Right lobe of liver (tissue), 6 donors: Measurements from ENCODE around the gene ITPK1. TPM values are rescaled to one million over a fixed set of nuclear protein-coding genes. Genes with fewer than 3 reads are reported as not detected.

Source experiments
- ATAC-seq, 4 donors: fragments of 200-7000 bp; cut with Tn5 transposase; one replicate each; pipeline ENCODE4 v1.9.1; 2020; ENCODE audit warnings: mild to moderate bottlenecking in 4 of 4, moderate library complexity in 4 of 4
- DNase-seq, 3 donors: peaks; one replicate each; pipeline ENCODE4 v3.0.0-alpha.2; 2020
- H3K27ac ChIP-seq, 3 donors: fragments of 200-600 bp; one replicate each; pipeline ENCODE4 v1.8.0; 2022
- H3K27me3 ChIP-seq, 2 donors: fragments of 200-600 bp; one replicate each; pipeline ENCODE4 v1.8.0; 2022
- H3K36me3 ChIP-seq, 4 donors: fragments of 200-600 bp; sonication (generic) in 1 of 4; one replicate each; pipeline versions ENCODE4 v1.5.1 to v1.8.0; 2017 to 2022; ENCODE audit warnings: control low read depth in 1 of 4
- H3K4me1 ChIP-seq, 4 donors: fragments of 200-600 bp; sonication (generic) in 1 of 4; one replicate each; pipeline versions ENCODE4 v1.5.1 to v1.8.0; 2017 to 2022; ENCODE audit warnings: control low read depth in 1 of 4
- H3K4me3 ChIP-seq, 3 donors: fragments of 200-600 bp; one replicate each; pipeline ENCODE4 v1.8.0; 2022
- H3K9me3 ChIP-seq, 4 donors: fragments of 200-600 bp; sonication (generic) in 1 of 4; one replicate each; pipeline versions ENCODE4 v1.5.1 to v1.8.0; 2017 to 2022; ENCODE audit warnings: control low read depth in 1 of 4
- POLR2A ChIP-seq: fragments of 450-650 bp; IDR thresholded peaks from one replicate; pipeline ENCODE4 v1.6.1; 2017; ENCODE audit warnings: antibody characterized with exemption, mild to moderate bottlenecking
- WGBS: methylation state at CpG from one replicate; pipeline ENCODE4 v1.1.6; 2018; ENCODE audit warnings: low coverage, low lambda C conversion rate; ENCODE audit not compliant: insufficient coverage; ENCODE audit errors: missing lambda C conversion rate; 5-methylcytosine and 5-hydroxymethylcytosine counted together
- intact Hi-C, 2 donors: fragments of 100-400 bp; cut with DNase I; formaldehyde crosslinking; loops; one replicate each; pipeline versions ENCODE4 v1.11.2 to v1.14.1; 2022
- total RNA-seq, 6 experiments: library from RNA; depleted of rRNA in 2 of 6; stranded (reverse); fragments of >200 nt in 2 of 6; fragmentation: NEBNext Ultra II Directional in 3 of 6; extraction: Animal tissue kit (Norgen Biotek cat#: 25700) in 3 of 6; gene quantifications; one replicate each; pipeline versions ENCODE4 v1.1.0 to v1.2.4, GENCODE V29; 2016 to 2023
- TF ChIP-seq, protein P1 (sequence below), 4 donors: fragments of 200-600 bp in 3 of 4; fragments of 450-650 bp in 1 of 4; IDR thresholded peaks; one replicate each; pipeline versions ENCODE4 v1.5.1 to v1.8.0; 2016 to 2022; ENCODE audit warnings: antibody characterized with exemption in 4 of 4, mild to moderate bottlenecking in 2 of 4
- donor health status: DM: no; HTN: yes; CAD: no.
- donor health status: DM: no; HTN: no; CAD: no.
- donor health status: DM: no; HTN: no; CAD: no.
- donor health status: DM: no; HTN: yes; CAD: no.
- donor health status: DM: no; HTN: yes; CAD: no.

ITPK1 gene
- total RNA-seq, 6 experiments from 2014 or later, result 28.4 to 61.0 (median 40.0) TPM

DNA sequence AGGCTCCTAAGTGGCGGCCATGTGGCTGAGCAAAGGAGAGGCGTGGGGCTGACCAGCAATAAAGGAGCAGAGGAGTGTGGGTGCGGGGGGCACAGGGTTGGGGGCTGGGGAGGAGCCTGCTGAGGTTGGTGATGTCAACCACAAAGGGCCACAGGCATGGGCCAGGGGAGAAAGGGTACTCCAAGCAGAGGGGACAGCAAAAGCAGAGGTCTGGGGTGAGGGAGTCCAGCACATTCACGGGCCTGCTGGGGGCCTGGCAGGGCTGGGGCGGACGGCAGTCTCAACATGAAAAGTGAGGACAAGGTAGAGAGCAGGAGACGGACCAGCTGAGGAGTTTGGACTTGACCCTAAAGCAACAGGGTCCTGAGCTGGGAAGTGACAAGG, 111.0 kb downstream of the ITPK1 start:
- TF ChIP-seq POLR2A, result no peak
- TF ChIP-seq, protein P1, sequence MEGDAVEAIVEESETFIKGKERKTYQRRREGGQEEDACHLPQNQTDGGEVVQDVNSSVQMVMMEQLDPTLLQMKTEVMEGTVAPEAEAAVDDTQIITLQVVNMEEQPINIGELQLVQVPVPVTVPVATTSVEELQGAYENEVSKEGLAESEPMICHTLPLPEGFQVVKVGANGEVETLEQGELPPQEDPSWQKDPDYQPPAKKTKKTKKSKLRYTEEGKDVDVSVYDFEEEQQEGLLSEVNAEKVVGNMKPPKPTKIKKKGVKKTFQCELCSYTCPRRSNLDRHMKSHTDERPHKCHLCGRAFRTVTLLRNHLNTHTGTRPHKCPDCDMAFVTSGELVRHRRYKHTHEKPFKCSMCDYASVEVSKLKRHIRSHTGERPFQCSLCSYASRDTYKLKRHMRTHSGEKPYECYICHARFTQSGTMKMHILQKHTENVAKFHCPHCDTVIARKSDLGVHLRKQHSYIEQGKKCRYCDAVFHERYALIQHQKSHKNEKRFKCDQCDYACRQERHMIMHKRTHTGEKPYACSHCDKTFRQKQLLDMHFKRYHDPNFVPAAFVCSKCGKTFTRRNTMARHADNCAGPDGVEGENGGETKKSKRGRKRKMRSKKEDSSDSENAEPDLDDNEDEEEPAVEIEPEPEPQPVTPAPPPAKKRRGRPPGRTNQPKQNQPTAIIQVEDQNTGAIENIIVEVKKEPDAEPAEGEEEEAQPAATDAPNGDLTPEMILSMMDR (IDR thresholded peaks at IDR 0.05), result no peak
- Histone ChIP-seq H3K4me1 (peaks cover 0 to 18% (median 9%) of the 10 kb centered on the region in 4 donors), H3K36me3 (no peaks in the 10 kb centered on the region), H3K27me3 (no peaks in the 10 kb centered on the region), H3K4me3 (no peak overlapping the region), H3K9me3 (no peaks in the 10 kb centered on the region), H3K27ac (no peak overlapping the region)
- DNase-seq (no peak), ATAC-seq (no peak)
- intact Hi-C loops, result no loop called here
- WGBS, result 92% methylated on average over 7 of the region's 7 CpGs

DNA sequence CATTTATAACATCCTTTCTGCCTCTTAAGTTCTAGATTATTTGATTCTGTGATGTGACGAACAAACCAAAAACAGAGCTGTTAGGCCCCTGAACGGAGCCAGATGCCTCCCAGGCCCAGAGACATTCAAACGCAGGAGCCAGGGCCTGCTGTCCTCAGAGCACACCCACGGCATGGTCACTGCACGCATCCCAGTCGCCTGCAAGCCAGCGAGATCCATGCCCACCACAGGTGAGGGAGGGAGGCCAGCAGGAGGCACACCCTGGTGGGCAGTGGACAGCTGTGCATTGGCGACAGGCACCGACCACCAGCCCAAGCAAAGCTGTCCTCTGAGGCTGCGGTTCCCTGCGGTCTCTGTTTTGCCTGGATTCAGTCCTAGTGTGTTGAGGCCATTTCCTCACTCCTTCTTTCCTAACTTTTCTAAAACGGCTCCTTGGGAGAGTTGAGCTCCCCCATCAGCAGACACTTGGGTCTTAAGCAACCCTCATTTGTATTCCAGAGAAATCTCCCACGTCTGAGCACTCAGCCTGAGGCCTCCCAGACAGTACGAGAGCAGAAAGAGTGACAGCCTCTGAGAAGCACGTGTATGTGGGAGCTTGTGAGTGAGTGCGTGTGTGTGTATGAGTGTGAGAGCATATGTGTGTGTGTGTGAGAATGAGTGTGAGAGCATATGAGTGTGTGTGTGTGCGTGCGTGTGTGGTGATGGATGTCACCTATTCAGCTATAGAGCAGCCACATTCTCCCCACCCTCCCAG, 111.6 kb downstream of the ITPK1 start:
- DNase-seq, result no peak

DNA sequence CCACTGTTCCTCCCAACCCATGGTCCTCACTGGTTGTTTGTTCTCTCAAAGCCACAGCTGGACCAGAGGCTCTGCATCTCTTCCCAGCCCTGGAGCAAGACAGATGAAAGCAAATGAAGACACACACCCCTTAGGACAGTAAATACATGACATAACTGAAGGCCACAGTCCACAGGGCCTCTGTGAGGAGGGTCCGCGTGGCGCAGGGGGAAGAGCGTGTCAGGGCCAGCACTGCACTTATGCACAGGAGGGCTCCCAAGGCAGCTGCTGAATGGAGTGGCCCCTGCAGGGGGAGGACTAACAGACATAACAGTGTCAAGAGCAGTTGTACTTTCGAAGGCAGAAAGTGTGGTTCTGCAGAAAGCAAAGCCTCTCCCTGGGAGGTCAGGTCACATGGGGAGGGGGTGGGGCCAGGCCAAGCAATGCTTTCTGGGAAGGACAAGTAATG, 112.8 kb downstream of the ITPK1 start:
- DNase-seq (no peak), ATAC-seq (no peak)
- 69% methylated on average over 5 of the region's 5 CpGs for WGBS
- intact Hi-C loops, result no loop called here
- Histone ChIP-seq H3K4me1 (peaks cover 0 to 28% (median 9%) of the 10 kb centered on the region in 4 donors), H3K27ac (no peak overlapping the region), H3K9me3 (no peaks in the 10 kb centered on the region), H3K27me3 (no peaks in the 10 kb centered on the region), H3K4me3 (no peak overlapping the region), H3K36me3 (no peaks in the 10 kb centered on the region)
- TF ChIP-seq, protein P1 (IDR thresholded peaks at IDR 0.05), result no peak
- TF ChIP-seq POLR2A, result no peak

More for the DNA sequence above, 111.6 kb downstream of the ITPK1 start:
- Histone ChIP-seq H3K4me3 (no peak overlapping the region), H3K9me3 (no peaks in the 10 kb centered on the region), H3K27ac (no peak overlapping the region), H3K36me3 (no peaks in the 10 kb centered on the region), H3K27me3 (no peaks in the 10 kb centered on the region), H3K4me1 (peaks cover 0 to 22% (median 9%) of the 10 kb centered on the region in 4 donors)
- TF ChIP-seq POLR2A, result no peak
- TF ChIP-seq, protein P1 (IDR thresholded peaks at IDR 0.05), result no peak
- ATAC-seq, result no peak
- 92% methylated on average over 11 of the region's 18 CpGs for WGBS
- intact Hi-C loops, result no loop called here

DNA sequence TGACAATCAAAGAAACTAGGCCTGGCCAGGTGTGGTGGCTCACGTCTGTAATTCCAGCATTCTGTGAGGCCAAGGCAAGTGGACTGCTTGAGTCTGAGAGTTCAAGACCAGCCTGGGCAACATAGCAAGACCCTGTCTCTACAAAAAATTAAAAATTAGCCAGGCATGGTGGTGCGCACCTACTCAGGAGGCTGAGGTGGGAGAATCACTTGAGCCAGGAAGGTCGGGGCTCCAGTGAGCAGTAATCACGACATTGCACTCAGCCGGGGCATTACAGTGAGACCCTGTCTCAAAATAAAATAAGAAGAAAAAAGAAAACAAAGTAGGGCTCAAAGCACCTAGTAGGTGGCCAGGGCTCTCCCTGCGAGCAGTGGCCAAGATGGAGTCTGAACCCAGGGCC, 113.7 kb downstream of the ITPK1 start:
- 97% methylated on average over 5 of the region's 6 CpGs for WGBS
- Histone ChIP-seq H3K9me3 (no peaks in the 10 kb centered on the region), H3K36me3 (no peaks in the 10 kb centered on the region), H3K27ac (no peak overlapping the region), H3K27me3 (no peaks in the 10 kb centered on the region), H3K4me1 (peaks cover 0 to 32% (median 9%) of the 10 kb centered on the region in 4 donors), H3K4me3 (no peak overlapping the region)
- DNase-seq (no peak), ATAC-seq (no peak)
- TF ChIP-seq POLR2A, result no peak
- TF ChIP-seq, protein P1 (IDR thresholded peaks at IDR 0.05), result no peak
- intact Hi-C loops, result no loop called here
